CD4-positive, alpha-beta T cell treated with Interleukin-4 for 1 hour (primary cell): ENCODE measurements around the gene AP3S2.
"Not testable (repeated sequence)": the region's sequence is repeated elsewhere in the genome, so short reads cannot be mapped to it uniquely, and the experiment has no call there.

ENCODE experiments used
- DNase-seq, 2 donors: peaks; one replicate each; pipeline ENCODE4 v3.0.0-alpha.2; 2020 to 2022

The AP3S2 gene

DNA sequence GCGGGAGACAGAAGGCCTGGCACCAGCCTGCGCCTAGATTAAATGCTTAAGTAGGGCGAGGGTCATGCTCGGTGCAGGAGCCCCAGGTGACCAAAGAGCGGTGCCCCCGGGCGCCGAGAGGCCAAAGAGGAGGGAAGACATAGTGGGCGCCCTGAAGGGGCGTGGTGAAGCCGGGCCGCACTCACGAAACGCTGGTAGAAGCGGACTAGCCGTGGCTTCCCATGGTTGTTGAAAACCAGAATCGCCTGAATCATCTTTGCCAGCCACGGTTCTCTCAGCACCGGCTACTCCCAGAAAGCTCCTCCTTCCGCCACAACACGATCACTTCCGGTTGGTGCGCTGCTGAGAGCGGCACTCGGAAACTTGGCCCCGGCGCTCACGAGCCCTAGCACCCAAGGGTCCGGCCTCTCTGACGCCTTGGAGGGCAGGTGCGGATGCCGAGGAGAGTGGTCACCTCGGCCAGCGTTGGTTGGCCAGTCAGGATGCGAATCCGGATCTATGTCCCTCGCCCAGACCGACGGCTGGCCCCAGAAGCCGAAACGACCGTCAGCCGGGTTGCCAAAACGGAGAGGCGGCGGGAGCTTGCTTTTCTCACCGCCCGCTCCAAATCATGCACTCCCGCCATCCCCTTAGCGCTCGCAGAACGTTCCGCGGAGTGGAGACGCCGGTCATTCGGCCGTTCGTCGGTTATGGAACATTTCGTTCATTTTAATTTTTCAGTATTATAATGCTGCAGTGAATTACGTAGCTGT is at the start of gene AP3S2:
Gene AP3S2, minus strand, starts transcription at position 299 of the 752 bp plus-strand sequence. Its CDS starts 45 bp downstream, at position 254.
- peak; percentile 89 to 91 for DNase-seq

DNA sequence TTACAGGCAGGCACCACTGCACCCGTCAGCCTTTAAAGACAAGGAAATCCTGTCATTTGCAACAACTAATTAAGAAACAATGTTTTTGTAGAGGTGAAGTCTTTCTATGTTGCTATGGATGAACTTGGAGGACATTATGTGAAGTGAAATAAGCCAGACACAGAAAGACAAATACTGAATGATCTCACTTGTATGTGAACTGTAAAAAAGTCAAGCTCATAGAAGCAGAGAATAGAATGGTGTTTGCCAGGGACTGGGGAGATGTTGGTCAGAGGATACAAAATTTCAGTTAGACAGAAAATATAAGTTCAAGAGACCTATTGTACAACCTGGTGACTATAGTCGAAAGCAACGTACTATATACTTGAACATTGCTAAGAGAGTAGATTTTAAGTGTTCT is 46.1 kb upstream of the AP3S2 start:
- no peak for DNase-seq

DNA sequence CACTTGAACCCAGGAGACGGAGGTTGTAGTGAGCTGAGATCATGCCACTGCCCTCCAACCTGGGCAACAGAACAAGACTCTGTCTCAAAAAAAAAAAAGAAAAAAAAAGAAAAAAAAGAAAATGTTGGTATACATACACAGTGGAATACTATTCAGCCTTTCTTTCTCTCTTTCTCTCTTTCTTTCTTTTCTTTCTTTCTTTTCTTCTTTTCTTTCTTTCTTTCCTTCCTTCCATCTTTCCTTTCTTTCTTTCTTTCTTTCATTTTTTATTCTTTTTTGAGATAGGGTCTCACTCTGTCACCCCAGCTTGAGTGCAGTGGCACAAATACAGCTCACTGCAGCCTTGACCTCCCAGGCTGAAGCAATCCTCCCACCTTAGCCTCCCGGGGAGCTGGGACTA is 45.6 kb upstream of the AP3S2 start:
- not testable (repeated sequence) for DNase-seq

DNA sequence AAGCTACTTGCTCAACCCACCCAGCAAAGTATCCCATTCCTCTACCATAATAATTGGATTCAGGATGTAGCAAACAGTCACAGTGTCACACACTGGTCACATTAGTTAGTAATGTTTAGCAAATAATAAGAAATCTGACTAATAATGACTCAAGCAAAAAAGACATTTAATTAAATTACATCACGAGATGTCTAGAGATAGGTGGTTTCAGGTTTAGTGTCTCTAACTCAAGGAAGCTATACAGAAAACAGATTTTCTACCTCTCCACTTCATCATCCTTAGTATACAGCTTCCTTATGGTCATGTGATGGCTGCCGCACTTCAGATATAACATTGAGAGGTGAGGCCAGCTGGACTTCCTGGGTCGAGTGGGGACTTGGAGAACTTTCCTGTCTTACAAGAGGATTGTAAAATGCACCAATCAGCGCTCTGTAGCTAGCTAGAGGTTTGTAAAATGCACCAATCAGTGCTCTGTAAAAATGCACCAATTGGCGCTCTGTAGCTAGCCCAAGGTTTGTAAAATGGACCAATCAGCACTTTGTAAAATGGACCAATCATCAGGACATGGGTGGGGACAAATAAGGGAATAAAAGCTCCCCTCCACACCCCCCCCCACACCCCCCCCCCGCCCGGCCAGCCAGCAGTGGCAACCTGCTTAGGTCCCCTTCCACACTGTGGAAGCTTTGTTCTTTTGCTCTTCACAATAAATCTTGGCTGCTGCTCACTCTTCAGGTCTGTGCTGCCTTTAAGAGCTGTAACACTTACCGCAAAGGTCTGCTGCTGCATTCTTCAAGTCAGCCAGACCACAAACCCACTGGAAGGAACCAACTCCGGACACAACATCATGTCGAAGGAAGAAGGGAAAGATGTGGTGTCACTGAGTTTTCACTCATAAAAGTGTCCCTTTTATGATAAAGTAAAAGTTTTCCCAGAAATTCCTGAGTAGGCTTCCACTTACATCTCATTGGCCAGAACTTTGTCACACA is 43.9 kb upstream of the AP3S2 start:
- no peak for DNase-seq

DNA sequence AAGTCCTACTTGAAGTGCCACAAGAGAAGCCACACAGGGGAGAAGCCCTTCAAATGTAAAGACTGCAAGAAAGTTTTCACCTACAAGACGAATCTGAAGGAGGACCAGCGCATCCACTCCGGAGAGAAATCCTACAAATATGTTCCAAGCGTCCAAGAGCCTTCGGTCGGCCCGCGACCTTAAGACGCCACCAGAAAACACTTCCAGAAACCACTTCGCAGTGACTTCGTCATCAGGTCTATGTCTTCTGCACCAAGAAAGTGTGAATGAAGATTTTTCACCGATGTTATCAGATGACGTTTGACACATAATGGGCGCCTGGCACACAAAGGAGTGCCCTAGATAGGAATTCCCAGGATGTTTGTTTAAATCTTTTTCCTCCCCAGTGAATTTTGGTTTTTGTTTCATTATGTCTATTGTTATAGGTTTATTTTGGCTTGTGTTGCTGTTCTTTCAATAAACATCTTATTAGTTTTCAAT is 43.0 kb upstream of the AP3S2 start:
- DNase-seq, result no peak

DNA sequence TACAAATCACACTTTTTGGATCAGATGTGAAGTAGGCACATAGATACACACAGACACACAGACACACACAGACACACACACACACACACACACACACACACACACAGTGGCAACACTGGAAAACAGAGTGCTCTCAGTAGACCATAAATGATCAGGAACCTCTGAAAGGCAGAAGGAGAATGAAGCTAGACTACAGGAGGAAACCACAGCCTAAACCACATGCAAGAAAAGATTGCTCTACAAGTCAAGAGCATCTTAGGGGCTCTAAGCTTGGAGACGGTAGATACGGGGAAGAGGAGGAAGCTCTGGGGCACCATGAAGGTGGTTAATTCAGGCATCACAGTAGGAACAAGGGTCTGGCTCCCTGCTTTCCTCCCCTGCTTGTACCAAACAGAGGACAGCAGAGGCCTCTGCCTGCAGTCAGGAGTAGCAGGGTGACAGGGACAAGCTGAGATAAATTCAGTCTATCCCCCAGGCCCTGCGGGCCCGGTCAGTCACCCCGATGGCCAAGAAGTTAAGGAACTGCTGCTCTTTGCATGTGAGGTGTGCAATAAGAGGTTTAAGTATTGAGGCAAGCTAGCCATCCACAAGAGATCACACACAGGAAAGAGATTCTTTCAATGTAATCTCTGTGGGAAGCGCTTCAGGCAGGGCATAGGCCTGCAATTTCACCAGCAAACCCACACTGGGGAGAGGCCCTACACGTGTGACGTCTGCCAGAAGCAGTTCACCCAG is 42.4 kb upstream of the AP3S2 start:
- DNase-seq, result peak; percentile 13 to 46

DNA sequence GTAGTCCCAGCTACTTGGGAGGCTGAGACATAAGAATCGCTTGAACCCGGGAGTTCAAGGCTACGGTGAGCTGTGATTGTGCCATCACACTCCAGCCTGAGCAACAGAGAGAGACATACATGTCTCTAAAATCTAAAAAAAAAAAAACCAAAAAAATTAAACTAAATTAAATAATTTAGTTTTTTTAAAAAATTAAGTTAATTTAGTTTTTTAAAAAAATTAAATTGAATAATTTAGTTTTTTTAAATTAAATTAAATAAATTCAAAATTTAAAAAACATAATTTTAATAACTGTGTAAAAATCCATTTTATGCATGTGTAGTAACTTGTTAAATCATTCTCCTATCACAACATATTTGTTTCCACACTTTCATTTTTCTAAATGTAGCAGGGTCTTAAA is 39.1 kb upstream of the AP3S2 start:
- no peak for DNase-seq

DNA sequence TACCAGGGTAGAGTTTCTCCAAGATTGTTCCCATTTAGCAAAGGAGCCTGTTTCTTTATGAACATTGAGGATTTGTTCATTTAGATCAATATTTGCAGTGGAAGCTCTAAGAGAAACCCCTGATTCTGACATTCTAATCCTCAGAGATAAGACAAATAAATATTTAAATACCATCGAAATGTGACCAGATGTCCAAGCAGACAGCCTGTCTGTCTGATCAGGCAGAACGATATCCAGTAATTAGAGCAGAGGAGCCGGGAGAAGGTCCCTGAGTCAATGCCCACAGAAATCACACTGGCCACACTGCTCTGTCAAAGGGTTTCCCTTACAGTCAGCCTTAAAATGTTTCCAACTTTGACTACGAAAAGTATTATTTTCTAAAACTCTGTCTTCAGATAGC is 34.6 kb upstream of the AP3S2 start:
- DNase-seq, result no peak

DNA sequence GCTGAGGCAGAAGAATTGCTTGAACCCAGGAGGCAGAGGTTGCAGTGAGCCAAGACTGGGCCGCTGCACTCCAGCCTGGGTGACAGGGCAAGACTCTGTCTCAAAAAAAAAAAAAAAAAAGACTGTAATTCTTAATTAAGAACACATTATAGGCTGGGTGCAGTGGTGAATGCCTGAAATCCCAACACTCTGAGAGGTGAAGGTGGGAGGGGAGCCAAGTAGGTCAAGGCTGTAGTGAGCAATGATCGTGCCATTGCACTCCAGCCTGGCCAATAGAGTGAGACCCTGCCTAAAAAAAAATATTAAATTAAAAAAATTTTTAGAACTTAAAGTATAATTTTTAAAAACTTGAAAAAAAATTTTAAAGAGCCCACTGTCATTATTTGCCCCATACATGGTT is 32.4 kb upstream of the AP3S2 start:
- DNase-seq, result no peak

DNA sequence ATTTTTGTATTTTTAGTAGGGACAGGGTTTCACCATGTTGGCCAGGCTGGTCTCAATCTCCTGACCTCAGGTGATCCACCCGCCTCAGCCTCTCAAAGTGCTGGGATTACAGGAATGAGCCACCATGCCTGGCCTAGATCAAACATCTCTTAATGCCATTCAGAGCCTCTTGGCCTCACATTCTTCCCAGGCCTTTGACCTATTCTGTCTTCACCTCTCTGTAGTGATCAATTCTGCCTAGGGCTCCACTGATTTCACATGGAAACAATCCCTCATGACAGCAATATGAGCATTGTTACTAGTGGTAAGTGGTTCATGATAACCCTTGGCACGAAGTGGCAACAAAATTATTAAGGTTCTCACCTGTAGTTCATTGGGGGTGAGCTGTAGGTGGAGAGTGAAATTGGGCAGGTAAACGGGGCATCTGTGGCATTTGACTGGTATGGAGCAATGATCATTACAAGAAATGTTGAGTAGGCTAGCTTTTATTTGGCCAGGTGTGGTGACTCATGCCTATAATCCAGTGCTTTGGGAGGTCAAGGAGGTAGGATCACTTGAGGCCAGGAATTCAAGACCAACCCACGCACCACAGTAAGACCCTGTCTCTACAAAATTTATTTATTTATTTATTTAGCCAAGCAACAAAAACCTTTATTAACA is 23.8 kb upstream of the AP3S2 start:
- no peak for DNase-seq

DNA sequence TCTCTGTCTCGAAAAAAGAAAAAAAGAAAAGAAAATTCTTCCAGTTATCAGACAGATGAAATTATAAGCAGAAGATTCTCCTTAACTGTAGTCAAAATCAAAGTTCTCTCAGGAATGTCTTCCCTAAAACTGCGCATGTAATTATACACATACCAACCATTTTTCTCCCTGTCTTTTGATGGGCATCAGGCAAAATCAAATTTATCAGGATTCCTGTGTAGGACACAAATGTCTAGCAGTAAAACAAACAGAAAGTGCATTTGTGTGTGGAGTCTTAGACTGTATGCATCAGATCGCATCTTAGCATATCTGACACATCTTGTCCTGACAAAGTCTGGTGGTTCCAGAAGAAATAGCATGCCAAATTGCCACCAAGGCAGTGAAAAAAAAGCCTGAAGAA is 22.9 kb upstream of the AP3S2 start:
- no peak for DNase-seq

DNA sequence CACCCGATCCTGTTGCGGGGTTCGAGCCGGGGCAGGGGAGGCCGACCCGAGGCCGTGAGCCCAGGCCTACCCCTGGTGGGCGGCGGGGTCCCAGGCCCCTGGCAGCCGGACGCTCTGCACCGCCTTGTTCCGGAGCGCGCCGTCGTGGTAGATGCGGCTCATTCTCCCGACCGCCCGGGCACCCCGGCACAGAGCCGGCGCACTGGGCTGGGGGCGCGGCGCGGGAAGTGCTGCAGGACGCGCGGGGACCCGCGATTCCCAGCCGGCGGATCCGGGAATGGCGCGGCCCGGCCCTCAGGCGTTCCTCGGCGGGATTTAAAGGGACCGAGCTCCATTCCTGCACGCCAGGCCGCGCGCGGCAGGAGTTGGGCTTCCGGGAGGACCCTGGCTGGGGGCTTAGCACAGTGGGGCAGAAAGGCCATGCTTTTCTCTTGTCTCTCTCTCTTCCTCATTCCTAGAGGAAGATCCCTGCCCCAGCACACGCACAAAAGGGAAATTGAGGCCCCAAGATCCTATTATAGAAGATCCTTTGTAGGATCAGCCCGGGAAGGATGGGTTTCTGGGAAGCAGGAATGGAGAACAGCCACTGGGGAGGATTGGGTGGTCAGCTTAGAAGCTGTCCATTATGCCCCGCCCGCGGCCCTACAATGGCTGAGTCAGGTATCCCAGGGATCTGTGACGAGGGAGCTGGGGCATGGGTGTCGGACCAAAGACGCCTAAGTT is 19.0 kb upstream of the AP3S2 start, which contains the start of gene ARPIN:
Gene ARPIN, minus strand, starts transcription at position 279 of the 723 bp plus-strand sequence. Its CDS starts 117 bp downstream, at position 162.
- DNase-seq, result no peak

DNA sequence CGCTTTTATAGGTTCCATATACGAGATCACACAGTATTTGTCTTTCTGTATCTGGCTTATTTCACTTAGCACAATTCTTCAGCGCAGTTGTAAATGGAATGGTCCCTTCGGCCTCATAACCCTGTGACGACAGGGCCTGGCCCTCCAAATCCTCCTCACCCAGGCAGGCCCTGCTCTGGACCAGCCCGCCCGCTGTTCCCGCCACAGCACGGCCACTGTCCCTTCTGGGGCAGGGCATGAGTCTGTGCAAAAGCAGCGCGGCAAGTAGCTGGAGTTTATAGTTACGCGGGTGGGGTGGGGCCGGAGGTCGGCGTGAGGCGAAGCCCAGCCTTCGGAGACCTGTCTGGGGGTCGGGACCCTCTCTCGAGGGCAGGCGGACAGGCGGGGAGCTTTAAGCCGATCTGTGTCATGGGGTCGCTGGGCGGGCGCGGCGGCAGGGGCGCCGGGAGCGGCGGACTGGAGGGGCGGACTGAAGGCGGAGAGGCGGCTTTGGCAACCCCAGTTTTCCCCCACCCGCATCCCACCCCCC is 18.4 kb upstream of the AP3S2 start:
- no peak for DNase-seq

DNA sequence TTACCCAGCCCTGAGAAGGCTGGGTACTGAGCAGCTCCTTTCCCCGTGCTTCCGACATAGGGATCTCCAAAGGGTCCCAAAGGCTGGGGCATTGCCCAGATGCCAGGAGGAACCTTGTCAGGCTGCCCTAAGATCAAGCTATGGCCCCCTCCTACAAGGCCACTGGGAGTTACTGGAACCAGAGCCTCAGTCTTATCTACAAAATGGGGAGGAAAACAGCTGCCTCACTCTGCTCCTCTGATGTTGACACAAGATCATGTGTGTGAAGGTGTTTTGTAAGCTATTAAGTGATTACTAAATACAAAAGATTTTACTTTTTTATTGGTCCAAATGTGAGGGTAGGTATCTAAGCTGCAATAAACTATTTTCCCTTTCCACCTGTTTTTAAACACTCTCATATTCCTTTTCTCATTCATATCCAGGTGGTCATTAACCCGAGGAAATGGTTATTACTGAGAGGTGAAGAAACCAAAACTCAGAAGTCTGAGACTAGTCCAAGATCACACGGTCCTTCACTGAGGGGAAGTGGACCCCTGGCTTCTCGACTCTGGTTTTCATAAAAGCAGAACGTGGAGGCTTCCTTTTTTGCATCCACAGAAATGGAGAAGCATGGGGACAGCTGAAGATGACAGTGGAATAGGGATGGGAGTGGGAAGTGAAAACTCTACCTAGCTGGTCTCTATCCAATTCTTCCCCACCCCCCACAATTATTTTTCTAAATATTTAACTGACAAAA is 17.3 kb upstream of the AP3S2 start:
- DNase-seq, result no peak

DNA sequence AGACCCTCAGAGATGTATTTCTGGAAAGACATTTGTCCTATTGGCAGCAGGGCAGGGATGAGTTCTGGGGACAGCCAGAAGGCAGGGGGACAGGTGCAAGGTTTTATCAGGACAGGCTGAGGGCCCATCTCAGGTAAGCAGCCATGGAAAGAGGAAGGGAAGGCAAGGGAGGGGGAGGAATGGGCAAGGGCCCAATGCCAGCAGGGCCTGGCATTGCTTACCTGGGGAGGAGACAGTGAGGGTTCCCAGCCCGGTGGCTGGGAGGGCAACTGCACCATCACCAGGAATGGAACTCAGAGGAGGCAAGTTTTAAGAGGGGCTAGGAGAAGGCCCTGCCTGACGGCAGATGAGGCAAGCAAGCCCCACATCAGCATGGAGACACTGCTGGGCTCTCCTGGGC is 15.8 kb upstream of the AP3S2 start:
- DNase-seq, result no peak

DNA sequence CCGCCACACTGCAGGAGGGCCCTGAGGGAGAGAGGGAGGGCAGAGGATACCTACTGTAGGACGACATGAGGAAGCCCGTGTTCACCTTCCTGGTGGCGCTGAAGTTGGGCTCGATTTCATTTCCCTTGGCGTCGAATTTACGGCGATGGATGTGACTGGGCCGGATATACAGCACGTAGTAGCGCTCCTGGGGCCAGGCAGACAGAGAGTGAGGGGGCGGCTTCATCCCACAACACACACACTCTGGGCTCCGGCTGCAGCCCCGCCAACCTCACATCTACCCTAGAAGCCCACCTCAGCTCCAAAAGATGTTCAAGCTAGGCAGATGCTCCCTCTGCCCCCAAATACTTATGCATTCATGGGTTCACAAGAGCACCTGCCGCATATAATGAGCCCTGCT is 14.4 kb upstream of the AP3S2 start:
- no peak for DNase-seq

DNA sequence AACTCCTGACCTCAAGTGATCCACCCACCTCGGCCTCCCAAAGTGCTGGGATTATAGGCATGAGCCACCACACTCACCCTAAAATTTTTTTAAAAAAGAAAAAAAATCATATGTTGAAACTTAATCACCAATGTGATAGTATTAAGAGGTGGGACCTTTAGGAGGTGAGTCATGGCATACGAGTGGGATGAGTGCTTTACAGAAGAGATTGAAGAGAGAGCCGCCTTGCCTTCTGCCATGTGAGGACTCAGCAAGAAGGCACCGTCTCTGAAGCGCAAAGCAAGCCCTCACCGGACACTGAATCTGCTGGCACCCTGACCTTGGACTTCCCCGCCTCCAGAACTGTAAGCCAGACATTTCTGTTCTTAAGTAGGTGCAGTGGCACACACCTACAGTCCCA is 13.5 kb upstream of the AP3S2 start:
- no peak for DNase-seq

DNA sequence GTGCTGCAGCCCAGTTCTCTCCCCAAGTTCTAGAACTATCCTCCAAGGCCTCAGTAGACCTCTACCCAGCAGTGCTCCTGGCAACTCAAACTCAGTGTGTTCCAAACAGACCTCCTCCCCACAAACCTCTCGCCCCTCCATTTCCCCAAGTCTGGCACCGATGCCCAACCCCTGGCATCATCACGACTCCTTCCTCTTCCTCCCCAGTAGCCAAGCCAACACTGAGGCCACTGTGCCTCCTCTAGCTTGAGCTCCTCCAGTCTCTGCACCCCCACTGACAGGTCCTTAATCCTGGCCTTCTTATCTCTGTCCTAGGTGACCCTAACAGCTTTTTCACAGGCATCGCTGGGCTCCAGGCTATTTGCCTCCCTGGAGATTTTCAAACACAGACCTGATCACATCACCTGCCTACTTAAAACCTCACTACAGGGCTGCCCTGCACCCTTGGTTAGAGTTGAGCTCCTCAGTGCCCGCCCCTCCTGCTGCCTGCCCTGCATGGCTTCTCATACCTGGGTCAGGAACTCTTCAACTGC is 12.1 kb upstream of the AP3S2 start:
- DNase-seq, result no peak

DNA sequence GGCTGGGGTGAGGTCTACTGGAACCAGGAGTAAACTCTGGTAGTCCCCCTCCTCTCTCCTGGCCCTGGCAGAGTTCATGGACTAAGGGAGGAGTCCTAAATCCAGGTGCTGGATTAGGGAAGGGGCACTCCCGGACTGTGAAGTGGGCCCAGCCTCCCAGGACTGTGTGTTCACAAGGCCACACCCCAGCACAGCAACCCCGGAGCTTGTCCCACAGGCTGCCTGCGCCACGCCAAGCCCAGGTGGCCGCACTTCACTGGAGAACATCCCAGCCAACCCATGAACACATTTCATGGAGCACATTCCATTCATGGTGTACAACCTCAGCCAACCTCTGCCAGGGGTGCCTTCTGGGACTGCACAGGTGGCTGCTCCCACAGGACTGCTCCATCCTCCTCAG is 10.7 kb upstream of the AP3S2 start:
- no peak for DNase-seq

DNA sequence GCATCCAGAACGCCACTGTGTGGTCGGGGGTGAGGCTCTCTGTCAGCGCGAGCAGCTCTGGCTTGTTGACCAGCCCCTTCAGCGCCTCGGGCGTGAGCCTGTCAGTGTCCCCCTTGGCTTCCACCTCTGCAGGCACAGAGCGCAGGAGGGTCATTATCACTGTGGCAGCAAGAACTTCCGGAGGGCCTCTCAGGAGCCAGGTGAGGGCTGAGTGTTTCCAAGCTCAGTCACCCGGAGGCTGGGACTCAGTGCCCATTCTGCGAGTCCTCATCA is 10.0 kb upstream of the AP3S2 start:
- no peak for DNase-seq
